GM23248 (cell line): ENCODE data around the gene AHRR.

Experiments used
- EZH2 ChIP-seq: fragments of 200-600 bp; sonication (generic); IDR thresholded peaks from 2 replicates; pipeline ENCODE4 v1.6.1; 2018; ENCODE audit warnings: antibody characterized with exemption, mild to moderate bottlenecking; ENCODE audit not compliant: insufficient read depth, poor library complexity, severe bottlenecking
- EZH2phosphoT487 ChIP-seq: fragments of 200-600 bp; sonication (generic); IDR thresholded peaks from 2 replicates; pipeline ENCODE4 v1.6.1; 2018; ENCODE audit warnings: antibody characterized with exemption, moderate library complexity, mild to moderate bottlenecking, low read depth; ENCODE audit not compliant: insufficient read depth

- TF ChIP-seq EZH2 (no peak), EZH2phosphoT487 (no peak)
These were observed 155.7 kb downstream of the AHRR start for GRCh38 chr5:477247-477646.
